ENCODE data around the gene CCDC59. TPM values are rescaled to one million over a fixed set of nuclear protein-coding genes. Genes with fewer than 3 reads are reported as not detected.

CCDC59 gene
- polyA plus RNA-seq, 3 donors: 49.0 to 62.4 (median 49.2) TPM

GRCh38 chr12:82351390-82351789 is 6.8 kb downstream of the CCDC59 start:
- DNase-seq (ENCODE audit: extremely low read depth in 1 of 11, low read depth in 9 of 11, low spot score in 4 of 11): no peak

GRCh38 chr12:82350161-82350560 is 8.0 kb downstream of the CCDC59 start:
- DNase-seq (ENCODE audit: extremely low read depth in 1 of 11, low read depth in 9 of 11, low spot score in 4 of 11): no peak

DNA sequence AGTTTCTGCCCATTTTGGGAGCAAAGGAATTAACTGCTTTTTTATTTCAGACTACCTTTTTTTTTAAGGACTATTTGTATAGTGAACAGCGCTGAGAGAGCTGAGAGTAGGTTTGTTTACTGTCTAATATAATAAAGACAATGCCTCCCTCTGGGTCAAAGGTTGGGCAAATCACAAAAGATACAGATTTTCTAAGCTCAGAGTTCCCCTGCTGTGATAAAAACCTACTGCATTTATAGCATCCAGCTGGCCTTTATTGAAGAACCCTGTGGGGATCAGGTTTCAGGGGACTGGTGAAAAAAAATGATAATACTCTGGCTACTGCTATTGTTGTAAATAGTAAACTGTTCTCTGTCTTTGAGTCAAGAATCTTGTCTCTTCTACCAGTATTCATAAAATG is 28.7 kb downstream of the CCDC59 start:
- no peak for DNase-seq (ENCODE audit: extremely low read depth in 1 of 11, low read depth in 9 of 11, low spot score in 4 of 11)

DNA sequence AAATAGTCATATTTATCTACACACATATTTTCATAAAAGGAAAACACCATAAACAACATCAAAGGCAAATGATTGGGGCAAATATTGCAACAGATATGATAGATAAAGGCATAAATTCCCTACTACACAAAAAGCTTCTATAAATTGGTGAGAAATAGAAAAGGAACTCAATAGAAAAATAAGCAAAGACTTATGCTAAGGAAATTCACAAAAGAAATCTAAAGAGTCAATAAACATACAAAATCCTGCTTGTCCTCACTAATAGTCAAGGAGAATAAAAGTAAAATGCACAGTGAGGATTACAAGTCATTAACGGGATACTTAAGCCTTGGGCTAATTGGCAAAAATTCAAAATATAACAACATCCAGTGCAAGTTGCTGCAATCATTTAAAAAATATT is 30.3 kb downstream of the CCDC59 start:
- DNase-seq (ENCODE audit: extremely low read depth in 1 of 11, low read depth in 9 of 11, low spot score in 4 of 11): no peak

- peak in 5 of 11 donors; percentile 2 to 18 (median 3) for DNase-seq (ENCODE audit: extremely low read depth in 1 of 11, low read depth in 9 of 11, low spot score in 4 of 11)
Observed at GRCh38 chr12:82326905-82327503, 31.2 kb downstream of the CCDC59 start.

- DNase-seq (ENCODE audit: extremely low read depth in 1 of 11, low read depth in 9 of 11, low spot score in 4 of 11): no peak
Observed at GRCh38 chr12:82325540-82326336, 32.4 kb downstream of the CCDC59 start.

DNA sequence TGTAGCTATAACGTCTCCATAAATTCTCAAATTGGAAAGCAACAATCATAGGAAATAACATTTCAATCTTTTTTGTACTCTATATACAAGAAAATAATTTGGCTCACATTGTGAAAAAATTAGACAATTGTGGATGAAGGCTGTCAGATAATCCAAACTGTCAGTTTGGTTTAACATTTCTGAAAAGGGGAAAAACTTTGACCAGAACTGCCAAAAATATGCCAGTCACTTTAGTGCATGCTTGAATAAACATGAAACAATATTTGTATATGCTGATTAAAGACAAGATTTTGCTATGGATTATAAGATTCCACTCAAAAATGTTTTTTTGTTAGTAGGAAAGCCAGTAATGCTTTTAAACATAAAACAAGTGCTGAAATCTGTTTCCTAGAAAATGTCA is 38.9 kb downstream of the CCDC59 start:
- DNase-seq (ENCODE audit: extremely low read depth in 1 of 11, low read depth in 9 of 11, low spot score in 4 of 11): no peak

- no peak for DNase-seq (ENCODE audit: extremely low read depth in 1 of 11, low read depth in 9 of 11, low spot score in 4 of 11)
Observed at GRCh38 chr12:82314406-82314892, 43.7 kb downstream of the CCDC59 start.

Other genes with a start within 250 kb of the CCDC59 start
- gene METTL25, start 142 bp upstream of the CCDC59 start, polyA plus RNA-seq (ENCODE audit: insufficient read length in 3 of 3): 10 to 100 TPM; 14.3 to 18.7 (median 18.2) TPM